ENCODE results near the gene HSPA12B.

Gene HSPA12B

GRCh38 chr20:3796477-3797225, 64.2 kb downstream of the HSPA12B start:
- peak; percentile 31; the same call in 1 of the 2 replicates for TF ChIP-seq TAF1 (IDR thresholded peaks at IDR 0.05; ENCODE audit: low read depth)
- TF ChIP-seq MAX (IDR thresholded peaks at IDR 0.05), result no peak
- 0 out of 2 replicates have a peak, but pooled peaks have one; percentile 20 for TF ChIP-seq EP300 (IDR thresholded peaks at IDR 0.05; ENCODE audit: borderline replicate concordance)

DNA sequence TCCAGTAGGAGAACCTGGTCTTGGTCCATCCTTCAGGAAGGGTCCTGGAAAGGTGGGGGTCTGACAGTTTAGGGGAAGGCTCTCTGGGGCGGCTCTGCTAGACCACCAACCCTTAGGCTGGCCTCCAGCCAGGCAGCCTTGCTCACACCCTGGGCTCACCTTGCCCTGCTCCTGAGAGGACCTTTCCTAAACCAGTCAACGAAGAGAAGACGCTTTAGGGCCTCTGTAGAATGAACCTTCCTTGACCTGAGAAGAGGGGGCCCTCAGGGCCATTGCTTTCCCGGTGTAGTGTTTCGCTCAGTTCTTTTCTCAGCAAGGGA, 64.7 kb downstream of the HSPA12B start:
- TF ChIP-seq TAF1 (IDR thresholded peaks at IDR 0.05; ENCODE audit: low read depth), result no peak
- no peak for TF ChIP-seq EGR1 (IDR thresholded peaks at IDR 0.05)
- TF ChIP-seq, protein P1, sequence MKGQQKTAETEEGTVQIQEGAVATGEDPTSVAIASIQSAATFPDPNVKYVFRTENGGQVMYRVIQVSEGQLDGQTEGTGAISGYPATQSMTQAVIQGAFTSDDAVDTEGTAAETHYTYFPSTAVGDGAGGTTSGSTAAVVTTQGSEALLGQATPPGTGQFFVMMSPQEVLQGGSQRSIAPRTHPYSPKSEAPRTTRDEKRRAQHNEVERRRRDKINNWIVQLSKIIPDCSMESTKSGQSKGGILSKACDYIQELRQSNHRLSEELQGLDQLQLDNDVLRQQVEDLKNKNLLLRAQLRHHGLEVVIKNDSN (IDR thresholded peaks at IDR 0.05), result no peak
- no peak for TF ChIP-seq FOXM1 (IDR thresholded peaks at IDR 0.05; ENCODE audit: borderline replicate concordance, low read depth)
- no peak for TF ChIP-seq CREB1 (IDR thresholded peaks at IDR 0.05; ENCODE audit: low read depth)
- TF ChIP-seq RAD21 (IDR thresholded peaks at IDR 0.05; ENCODE audit: low read depth), result no peak
- TF ChIP-seq, protein P2, sequence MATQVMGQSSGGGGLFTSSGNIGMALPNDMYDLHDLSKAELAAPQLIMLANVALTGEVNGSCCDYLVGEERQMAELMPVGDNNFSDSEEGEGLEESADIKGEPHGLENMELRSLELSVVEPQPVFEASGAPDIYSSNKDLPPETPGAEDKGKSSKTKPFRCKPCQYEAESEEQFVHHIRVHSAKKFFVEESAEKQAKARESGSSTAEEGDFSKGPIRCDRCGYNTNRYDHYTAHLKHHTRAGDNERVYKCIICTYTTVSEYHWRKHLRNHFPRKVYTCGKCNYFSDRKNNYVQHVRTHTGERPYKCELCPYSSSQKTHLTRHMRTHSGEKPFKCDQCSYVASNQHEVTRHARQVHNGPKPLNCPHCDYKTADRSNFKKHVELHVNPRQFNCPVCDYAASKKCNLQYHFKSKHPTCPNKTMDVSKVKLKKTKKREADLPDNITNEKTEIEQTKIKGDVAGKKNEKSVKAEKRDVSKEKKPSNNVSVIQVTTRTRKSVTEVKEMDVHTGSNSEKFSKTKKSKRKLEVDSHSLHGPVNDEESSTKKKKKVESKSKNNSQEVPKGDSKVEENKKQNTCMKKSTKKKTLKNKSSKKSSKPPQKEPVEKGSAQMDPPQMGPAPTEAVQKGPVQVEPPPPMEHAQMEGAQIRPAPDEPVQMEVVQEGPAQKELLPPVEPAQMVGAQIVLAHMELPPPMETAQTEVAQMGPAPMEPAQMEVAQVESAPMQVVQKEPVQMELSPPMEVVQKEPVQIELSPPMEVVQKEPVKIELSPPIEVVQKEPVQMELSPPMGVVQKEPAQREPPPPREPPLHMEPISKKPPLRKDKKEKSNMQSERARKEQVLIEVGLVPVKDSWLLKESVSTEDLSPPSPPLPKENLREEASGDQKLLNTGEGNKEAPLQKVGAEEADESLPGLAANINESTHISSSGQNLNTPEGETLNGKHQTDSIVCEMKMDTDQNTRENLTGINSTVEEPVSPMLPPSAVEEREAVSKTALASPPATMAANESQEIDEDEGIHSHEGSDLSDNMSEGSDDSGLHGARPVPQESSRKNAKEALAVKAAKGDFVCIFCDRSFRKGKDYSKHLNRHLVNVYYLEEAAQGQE (IDR thresholded peaks at IDR 0.05; ENCODE audit: low read depth), result no peak
- no peak for TF ChIP-seq YY1 (IDR thresholded peaks at IDR 0.05; ENCODE audit: low read depth)
- TF ChIP-seq CEBPB (IDR thresholded peaks at IDR 0.05), result no peak
- TF ChIP-seq TCF12 (IDR thresholded peaks at IDR 0.05; ENCODE audit: low read depth), result no peak
- no peak for TF ChIP-seq EP300 (IDR thresholded peaks at IDR 0.05; ENCODE audit: borderline replicate concordance)
- no peak for TF ChIP-seq MAX (IDR thresholded peaks at IDR 0.05)
- no peak for TF ChIP-seq ZBTB7A (IDR thresholded peaks at IDR 0.05; ENCODE audit: low read depth)
- no peak for TF ChIP-seq TEAD4 (IDR thresholded peaks at IDR 0.05)
- no peak for TF ChIP-seq NFIC (IDR thresholded peaks at IDR 0.05)

DNA sequence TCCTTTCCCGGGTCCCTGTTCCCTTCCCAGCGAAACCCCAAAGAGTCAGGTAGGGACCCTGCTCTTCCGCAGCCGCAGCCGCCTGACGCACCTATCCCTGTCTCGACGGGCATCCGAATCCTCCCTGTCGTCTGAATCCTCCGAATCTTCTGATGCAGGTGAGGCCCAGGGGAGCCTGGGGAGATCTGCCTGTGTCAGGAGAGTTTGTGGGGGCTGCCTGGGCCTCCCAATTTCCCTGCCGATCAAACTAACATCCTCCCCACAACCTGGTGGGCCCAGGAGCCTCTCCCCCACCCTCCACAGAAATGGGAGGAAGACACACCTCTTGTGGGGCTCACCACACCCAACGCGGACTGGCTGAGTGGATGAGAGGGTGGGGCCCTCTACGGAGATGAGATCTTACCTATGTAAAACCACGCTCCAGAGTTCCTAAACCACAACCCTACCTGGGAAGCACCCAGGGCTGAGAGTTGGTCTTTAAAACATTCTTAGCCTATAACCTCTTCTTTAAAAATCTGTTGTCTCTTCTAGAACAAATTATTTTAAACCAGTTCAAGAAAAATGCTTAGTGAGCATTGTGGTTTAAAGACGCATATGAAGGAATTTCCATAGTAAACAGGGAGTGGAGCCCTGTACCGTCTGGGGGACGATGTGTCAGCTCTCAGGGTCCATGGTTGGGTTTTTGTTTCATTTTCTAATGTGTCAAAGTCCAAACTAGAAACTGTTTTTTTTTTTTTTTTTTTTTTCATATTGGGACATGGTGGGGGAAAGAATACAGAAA, 65.3 kb downstream of the HSPA12B start:
- TF ChIP-seq, protein P1 (IDR thresholded peaks at IDR 0.05), result no peak
- TF ChIP-seq FOXM1 (IDR thresholded peaks at IDR 0.05; ENCODE audit: borderline replicate concordance, low read depth) (no peak), EGR1 (IDR thresholded peaks at IDR 0.05) (no peak), CREB1 (IDR thresholded peaks at IDR 0.05; ENCODE audit: low read depth) (no peak), TCF12 (IDR thresholded peaks at IDR 0.05; ENCODE audit: low read depth) (no peak), MAX (IDR thresholded peaks at IDR 0.05) (no peak), RAD21 (IDR thresholded peaks at IDR 0.05; ENCODE audit: low read depth) (no peak), YY1 (IDR thresholded peaks at IDR 0.05; ENCODE audit: low read depth) (no peak)

GRCh38 chr20:3798373-3798768, 65.9 kb downstream of the HSPA12B start:
- no peak for TF ChIP-seq NFIC (IDR thresholded peaks at IDR 0.05)
- no peak for TF ChIP-seq CEBPB (IDR thresholded peaks at IDR 0.05)
- no peak for TF ChIP-seq MAX (IDR thresholded peaks at IDR 0.05)
- TF ChIP-seq, protein P2 (IDR thresholded peaks at IDR 0.05; ENCODE audit: low read depth), result no peak
- TF ChIP-seq TAF1 (IDR thresholded peaks at IDR 0.05; ENCODE audit: low read depth), result no peak
- TF ChIP-seq YY1 (IDR thresholded peaks at IDR 0.05; ENCODE audit: low read depth), result no peak
- no peak for TF ChIP-seq CREB1 (IDR thresholded peaks at IDR 0.05; ENCODE audit: low read depth)
- TF ChIP-seq ZBTB7A (IDR thresholded peaks at IDR 0.05; ENCODE audit: low read depth), result no peak
- TF ChIP-seq RAD21 (IDR thresholded peaks at IDR 0.05; ENCODE audit: low read depth), result no peak
- TF ChIP-seq EP300 (IDR thresholded peaks at IDR 0.05; ENCODE audit: borderline replicate concordance), result no peak

GRCh38 chr20:3798908-3799248, 66.4 kb downstream of the HSPA12B start:
- no peak for TF ChIP-seq TCF12 (IDR thresholded peaks at IDR 0.05; ENCODE audit: low read depth)
- no peak for TF ChIP-seq FOXM1 (IDR thresholded peaks at IDR 0.05; ENCODE audit: borderline replicate concordance, low read depth)
- no peak for TF ChIP-seq ZBTB7A (IDR thresholded peaks at IDR 0.05; ENCODE audit: low read depth)
- TF ChIP-seq NFIC (IDR thresholded peaks at IDR 0.05), result no peak
- TF ChIP-seq TEAD4 (IDR thresholded peaks at IDR 0.05), result no peak
- no peak for TF ChIP-seq EGR1 (IDR thresholded peaks at IDR 0.05)
- no peak for TF ChIP-seq TAF1 (IDR thresholded peaks at IDR 0.05; ENCODE audit: low read depth)
